H9 (cell line): Measurements from ENCODE around the gene EEF2KMT. TPM values are rescaled to one million over a fixed set of nuclear protein-coding genes. Genes with fewer than 3 reads are reported as not detected.

Experiments used
- DNase-seq: peaks from one replicate; pipeline ENCODE4 v3.0.0-alpha.2; 2017
- H2AFZ ChIP-seq: one replicate; pipeline ENCODE4 v1.6.1; 2013; ENCODE audit warnings: mild to moderate bottlenecking, low read length, control low read depth, moderate library complexity
- H2AK5ac ChIP-seq: 2 replicates; pipeline ENCODE4 v1.6.1; 2013; ENCODE audit warnings: low read length, control low read depth, mixed read lengths; ENCODE audit not compliant: insufficient read length
- H2BK120ac ChIP-seq: one replicate; pipeline ENCODE4 v1.6.1; 2013; ENCODE audit warnings: low read depth, mild to moderate bottlenecking, low read length, control low read depth, inconsistent platforms; ENCODE audit not compliant: poor library complexity, severe bottlenecking
- H2BK12ac ChIP-seq: 2 replicates; pipeline ENCODE4 v1.6.1; 2013; ENCODE audit warnings: low read length, control low read depth, mixed read lengths, low read depth; ENCODE audit not compliant: insufficient read length
- H2BK15ac ChIP-seq: 2 replicates; pipeline ENCODE4 v1.6.1; 2013; ENCODE audit warnings: low read depth, low read length, control low read depth
- H2BK20ac ChIP-seq: one replicate; pipeline ENCODE4 v1.6.1; 2013; ENCODE audit warnings: low read depth, mild to moderate bottlenecking, low read length, control low read depth, inconsistent platforms; ENCODE audit not compliant: poor library complexity, severe bottlenecking
- H2BK5ac ChIP-seq: 2 replicates; pipeline ENCODE4 v1.6.1; 2013; ENCODE audit warnings: low read length, control low read depth, mixed read lengths; ENCODE audit not compliant: insufficient read length
- H3K14ac ChIP-seq: 2 replicates; pipeline ENCODE4 v1.6.1; 2013; ENCODE audit warnings: low read length, control low read depth; ENCODE audit not compliant: insufficient read depth
- H3K18ac ChIP-seq: 2 replicates; pipeline ENCODE4 v1.6.1; 2013; ENCODE audit warnings: low read depth, mild to moderate bottlenecking, mixed read lengths, low read length, control low read depth; ENCODE audit not compliant: insufficient read length
- H3K23ac ChIP-seq: 2 replicates; pipeline ENCODE4 v1.6.1; 2013; ENCODE audit warnings: low read length, control low read depth, mixed read lengths, low read depth; ENCODE audit not compliant: insufficient read length
- H3K23me2 ChIP-seq: 2 replicates; pipeline ENCODE4 v1.6.1; 2013; ENCODE audit warnings: low read depth, mild to moderate bottlenecking, mixed read lengths, low read length, control low read depth; ENCODE audit not compliant: insufficient read length, poor library complexity, severe bottlenecking
- H3K27ac ChIP-seq: 2 replicates; pipeline ENCODE4 v1.5.1; 2013; ENCODE audit warnings: low read length, control low read depth, mixed read lengths, low read depth; ENCODE audit not compliant: insufficient read length
- H3K27me3 ChIP-seq: 2 replicates; pipeline ENCODE4 v1.6.1; 2013; ENCODE audit warnings: low read length, control low read depth, inconsistent platforms; ENCODE audit not compliant: insufficient read depth
- H3K4ac ChIP-seq: 2 replicates; pipeline ENCODE4 v1.6.1; 2013; ENCODE audit warnings: low read depth, mild to moderate bottlenecking, control low read depth, inconsistent platforms, low read length, moderate library complexity
- H3K4me1 ChIP-seq: 2 replicates; pipeline ENCODE4 v1.6.1; 2013; ENCODE audit warnings: low read length, control low read depth, inconsistent platforms; ENCODE audit not compliant: insufficient read depth
- H3K4me2 ChIP-seq: 2 replicates; pipeline ENCODE4 v1.6.1; 2013; ENCODE audit warnings: low read length, control low read depth, mixed read lengths; ENCODE audit not compliant: insufficient read length, insufficient read depth
- H3K56ac ChIP-seq: 2 replicates; pipeline ENCODE4 v1.6.1; 2013; ENCODE audit warnings: low read depth, mild to moderate bottlenecking, mixed read lengths, low read length, control low read depth; ENCODE audit not compliant: insufficient read length
- H3K79me1 ChIP-seq: 2 replicates; pipeline ENCODE4 v1.6.1; 2013; ENCODE audit warnings: low read depth, mild to moderate bottlenecking, moderate library complexity, low read length, control low read depth, inconsistent platforms; ENCODE audit not compliant: insufficient read depth, poor library complexity, severe bottlenecking
- H3K79me2 ChIP-seq: 2 replicates; pipeline ENCODE4 v1.6.1; 2013; ENCODE audit warnings: low read length, control low read depth, inconsistent platforms; ENCODE audit not compliant: insufficient read depth
- H3K9ac ChIP-seq: 2 replicates; pipeline ENCODE4 v1.6.1; 2013; ENCODE audit warnings: low read length, control low read depth, mixed read lengths; ENCODE audit not compliant: insufficient read length; ENCODE audit errors: extremely low read depth
- H3K9me3 ChIP-seq: one replicate; pipeline ENCODE4 v1.6.1; 2013; ENCODE audit warnings: low read depth, low read length, inconsistent platforms; ENCODE audit not compliant: control insufficient read depth
- H3T11ph ChIP-seq: one replicate; pipeline ENCODE4 v1.6.1; 2013; ENCODE audit warnings: mild to moderate bottlenecking, low read length, control low read depth, inconsistent platforms
- H4K20me1 ChIP-seq: one replicate; pipeline ENCODE4 v1.6.1; 2013; ENCODE audit not compliant: control insufficient read depth, insufficient read length, insufficient read depth
- H4K5ac ChIP-seq: 2 replicates; pipeline ENCODE4 v1.6.1; 2013; ENCODE audit warnings: low read depth, mild to moderate bottlenecking, mixed read lengths, low read length, control low read depth; ENCODE audit not compliant: insufficient read length
- H4K8ac ChIP-seq: replicated peaks from 2 replicates; pipeline ENCODE4 v1.6.1; 2013; ENCODE audit warnings: low read length, control low read depth, mixed read lengths, low read depth; ENCODE audit not compliant: insufficient read length
- H4K91ac ChIP-seq: 2 replicates; pipeline ENCODE4 v1.6.1; 2013; ENCODE audit warnings: low read depth, mild to moderate bottlenecking, moderate library complexity, mixed read lengths, low read length, control low read depth; ENCODE audit not compliant: insufficient read length
- H3K27ac Mint-ChIP-seq, 3 experiments: 2 replicates in 2 of 3; 3 replicates in 1 of 3; pipeline ENCODE4 v1.8.0; 2020 to 2021; ENCODE audit warnings: mixed read lengths in 3 of 3, mild to moderate bottlenecking in 1 of 3, moderate library complexity in 1 of 3
- H3K27me3 Mint-ChIP-seq: 2 replicates; pipeline ENCODE4 v1.8.0; 2021; ENCODE audit warnings: low read depth, mild to moderate bottlenecking, moderate library complexity, mixed read lengths
- H3K36me3 Mint-ChIP-seq, 3 experiments: 2 replicates in 2 of 3; 3 replicates in 1 of 3; pipeline ENCODE4 v1.8.0; 2020 to 2021; ENCODE audit warnings: low read depth in 3 of 3, mixed read lengths in 3 of 3; ENCODE audit not compliant: insufficient read depth in 1 of 3
- H3K4me1 Mint-ChIP-seq, 2 experiments: 2 replicates each; pipeline ENCODE4 v1.8.0; 2020; ENCODE audit warnings: mixed read lengths in 2 of 2
- H3K4me3 Mint-ChIP-seq, 2 experiments: 2 replicates in 1 of 2; 3 replicates in 1 of 2; pipeline ENCODE4 v1.8.0; 2020 to 2021; ENCODE audit warnings: mild to moderate bottlenecking in 2 of 2, mixed read lengths in 2 of 2, moderate library complexity in 1 of 2
- H3K9me3 Mint-ChIP-seq, 2 experiments: 2 replicates in 1 of 2; 3 replicates in 1 of 2; pipeline ENCODE4 v1.8.0; 2020; ENCODE audit warnings: mild to moderate bottlenecking in 2 of 2, mixed read lengths in 2 of 2, moderate library complexity in 1 of 2
- WGBS: extraction: QIAGEN DNeasy Blood & Tissue Kit; methylation state at CpG from one replicate; pipeline ENCODE4 v1.1.7; 2013; ENCODE audit warnings: missing lambda C conversion rate, low lambda C conversion rate, mixed read lengths; ENCODE audit not compliant: insufficient read length; ENCODE audit errors: extremely low coverage; 5-methylcytosine and 5-hydroxymethylcytosine counted together
- total RNA-seq: library from RNA; stranded (reverse); gene quantifications from 2 replicates; pipeline ENCODE4 v1.2.1, GENCODE V29; 2021
- TF ChIP-seq, protein P1 (sequence below): fragments of 200-600 bp; sonication (generic); conservative IDR thresholded peaks from 3 replicates; pipeline ENCODE4 v1.8.0; 2021; ENCODE audit warnings: antibody characterized with exemption, mild to moderate bottlenecking

EEF2KMT gene
- total RNA-seq, 1 experiment from 2014 or later: 16.4 TPM

DNA sequence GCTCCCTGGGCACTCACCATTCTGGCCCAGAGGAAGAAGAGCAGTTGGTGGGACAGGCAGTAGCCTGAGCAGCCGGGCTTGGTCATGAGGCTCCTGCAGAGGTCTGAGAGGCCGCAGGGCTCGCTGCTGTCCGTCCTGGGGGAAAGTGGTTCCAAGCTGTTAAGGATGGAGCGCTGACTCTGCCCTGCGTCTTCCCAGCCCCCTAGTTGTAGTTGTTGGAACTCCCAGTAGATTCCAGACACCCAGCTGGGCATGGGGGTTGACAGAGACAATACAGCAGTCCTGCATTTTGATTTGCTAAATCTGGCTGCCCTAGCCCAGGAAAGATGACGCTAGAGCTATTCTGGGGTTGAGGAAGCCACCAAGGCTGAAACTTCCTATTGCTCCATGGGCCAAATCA, 39.1 kb downstream of the EEF2KMT start:
- no peak overlapping the region for H3K18ac ChIP-seq
- no peaks in the 10 kb centered on the region for H4K20me1 ChIP-seq
- DNase-seq: peak; percentile 92
- H3K27me3 ChIP-seq: no peaks in the 10 kb centered on the region
- no peak overlapping the region for H3K27ac ChIP-seq
- peak overlapping the region; percentile 68 to 87 (median 86) for H3K27ac Mint-ChIP-seq
- no peak overlapping the region for H3K56ac ChIP-seq
- peaks cover 4% of the 10 kb centered on the region; the same call in 1 of the 2 replicates for H3K4me1 ChIP-seq
- H2BK12ac ChIP-seq: no peak overlapping the region
- no peak overlapping the region for H3K23ac ChIP-seq
- no peak overlapping the region for H3K14ac ChIP-seq
- H4K8ac ChIP-seq: no peak overlapping the region
- no peak overlapping the region for H3K4ac ChIP-seq
- H3K9me3 ChIP-seq: no peaks in the 10 kb centered on the region
- H3K79me1 ChIP-seq: no peaks in the 10 kb centered on the region
- H3K9ac ChIP-seq: no peak overlapping the region
- no peak overlapping the region for H4K5ac ChIP-seq
- H3T11ph ChIP-seq: no peak overlapping the region
- peaks cover 31 to 34% of the 10 kb centered on the region in 2 experiments for H3K4me1 Mint-ChIP-seq
- H2AK5ac ChIP-seq: no peak overlapping the region
- WGBS: no CpG with 5 or more reads among the region's 7 CpGs
- peak overlapping the region; percentile 26 to 54; a peak in 4 of 5 replicates for H3K4me3 Mint-ChIP-seq
- no peaks in the 10 kb centered on the region; the same call in 1 of the 2 replicates for H3K27me3 Mint-ChIP-seq
- H4K91ac ChIP-seq: no peak overlapping the region
- no peak overlapping the region for H2BK5ac ChIP-seq
- no peaks in the 10 kb centered on the region for H3K36me3 Mint-ChIP-seq
- H3K4me2 ChIP-seq: peak overlapping the region; percentile 2
- H3K79me2 ChIP-seq: no peaks in the 10 kb centered on the region
- H3K23me2 ChIP-seq: no peaks in the 10 kb centered on the region
- no peak overlapping the region for H2BK15ac ChIP-seq
- H2BK120ac ChIP-seq: no peak overlapping the region
- H3K9me3 Mint-ChIP-seq: no peaks in the 10 kb centered on the region; a peak in 1 of 5 replicates
- H2AFZ ChIP-seq: no peak overlapping the region
- H2BK20ac ChIP-seq: no peak overlapping the region
- TF ChIP-seq, protein P1, sequence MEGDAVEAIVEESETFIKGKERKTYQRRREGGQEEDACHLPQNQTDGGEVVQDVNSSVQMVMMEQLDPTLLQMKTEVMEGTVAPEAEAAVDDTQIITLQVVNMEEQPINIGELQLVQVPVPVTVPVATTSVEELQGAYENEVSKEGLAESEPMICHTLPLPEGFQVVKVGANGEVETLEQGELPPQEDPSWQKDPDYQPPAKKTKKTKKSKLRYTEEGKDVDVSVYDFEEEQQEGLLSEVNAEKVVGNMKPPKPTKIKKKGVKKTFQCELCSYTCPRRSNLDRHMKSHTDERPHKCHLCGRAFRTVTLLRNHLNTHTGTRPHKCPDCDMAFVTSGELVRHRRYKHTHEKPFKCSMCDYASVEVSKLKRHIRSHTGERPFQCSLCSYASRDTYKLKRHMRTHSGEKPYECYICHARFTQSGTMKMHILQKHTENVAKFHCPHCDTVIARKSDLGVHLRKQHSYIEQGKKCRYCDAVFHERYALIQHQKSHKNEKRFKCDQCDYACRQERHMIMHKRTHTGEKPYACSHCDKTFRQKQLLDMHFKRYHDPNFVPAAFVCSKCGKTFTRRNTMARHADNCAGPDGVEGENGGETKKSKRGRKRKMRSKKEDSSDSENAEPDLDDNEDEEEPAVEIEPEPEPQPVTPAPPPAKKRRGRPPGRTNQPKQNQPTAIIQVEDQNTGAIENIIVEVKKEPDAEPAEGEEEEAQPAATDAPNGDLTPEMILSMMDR: peak; percentile 73
